ENCODE measurements around the gene RC3H2. TPM values are rescaled to one million over a fixed set of nuclear protein-coding genes. Genes with fewer than 3 reads are reported as not detected.

Gene RC3H2
- total and polyA plus RNA-seq, 2 of the 13 experiments (the other 11 are each of a cell fraction or from before 2014, with no cell fraction given): 21.0 to 36.4 TPM

DNA sequence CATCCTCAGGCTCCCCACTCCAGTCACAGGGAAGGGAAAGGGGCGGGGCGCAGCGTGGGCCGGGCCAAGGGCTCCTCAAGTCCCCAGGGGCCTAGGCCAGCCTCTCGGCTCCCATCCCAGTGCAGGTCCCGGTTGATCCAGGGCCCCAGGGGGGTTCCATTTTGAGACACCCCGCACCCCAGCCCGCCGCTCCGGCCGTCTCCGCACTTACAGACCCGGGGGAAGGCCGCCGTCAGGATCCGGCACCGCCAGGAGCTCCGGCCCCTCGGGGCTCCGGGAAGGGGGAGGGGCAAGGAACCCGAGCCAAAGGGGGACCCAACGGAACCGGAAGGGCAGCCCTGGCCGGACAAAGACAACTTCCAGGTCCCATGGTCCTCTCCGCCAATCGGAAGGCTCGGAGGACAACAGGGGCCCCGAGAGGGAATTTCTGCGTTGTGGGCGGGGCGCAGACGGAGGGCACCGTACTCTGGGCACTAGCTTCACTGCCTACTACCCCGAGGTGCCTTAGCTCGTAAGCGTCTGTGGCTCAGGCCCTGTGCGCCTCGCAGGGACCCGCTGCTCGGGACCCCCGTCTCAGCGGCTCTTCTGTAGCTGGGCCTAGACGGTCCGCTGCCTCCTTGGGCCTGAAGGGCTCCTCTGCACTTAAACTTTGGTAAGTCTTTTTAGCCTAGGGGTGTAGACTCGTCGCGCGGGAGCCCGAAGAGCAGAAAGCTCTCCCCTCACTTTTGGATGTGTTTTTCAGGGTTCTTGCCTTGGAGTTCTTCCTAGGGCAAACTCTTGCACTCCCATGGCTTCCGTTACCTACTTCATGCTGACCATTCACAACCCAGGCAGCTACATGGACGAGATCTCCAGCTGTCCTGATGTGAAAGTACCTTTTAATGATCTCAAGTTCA is 26.3 kb upstream of the RC3H2 start, which contains the start of gene ZBTB26 (continued):
- TF ChIP-seq TFDP1 (CRISPR knock-in tag; IDR thresholded peaks at IDR 0.05; ENCODE audit: borderline replicate concordance) (peak; percentile 44; the same call in 1 of the 2 replicates), ZNF781 (CRISPR knock-in tag; IDR thresholded peaks at IDR 0.05; ENCODE audit: borderline replicate concordance, not compliant biosample characterization) (no peak), ZSCAN9 (CRISPR knock-in tag; IDR thresholded peaks at IDR 0.05; ENCODE audit: borderline replicate concordance) (no peak), PCBP1 (IDR thresholded peaks at IDR 0.05; ENCODE audit: borderline replicate concordance, low read depth, low read length) (peak; percentile 96), MTA1 (CRISPR knock-in tag; IDR thresholded peaks at IDR 0.05; ENCODE audit: borderline replicate concordance) (peak; percentile 54; the same call in 1 of the 2 replicates), TSC22D2 (CRISPR knock-in tag; IDR thresholded peaks at IDR 0.05; ENCODE audit: borderline replicate concordance) (no peak), ZNF580 (CRISPR knock-in tag; IDR thresholded peaks at IDR 0.05; ENCODE audit: borderline replicate concordance, low read depth) (peak; percentile 81; the same call in 1 of the 2 replicates), PRDM15 (CRISPR knock-in tag; IDR thresholded peaks at IDR 0.05) (no peak), GPN1 (CRISPR knock-in tag; IDR thresholded peaks at IDR 0.05; ENCODE audit: borderline replicate concordance) (no peak), PAX8 (CRISPR knock-in tag; IDR thresholded peaks at IDR 0.05; ENCODE audit: borderline replicate concordance) (no peak), HDAC2 (CRISPR knock-in tag; IDR thresholded peaks at IDR 0.05) (peak; percentile 44; the same call in 1 of the 2 replicates), SIN3A (IDR thresholded peaks at IDR 0.05; ENCODE audit: borderline replicate concordance, low read depth, low read length) (peak; percentile 86), POLR2AphosphoS5 (IDR thresholded peaks at IDR 0.05; ENCODE audit: low read depth, low read length) (peak; percentile 89), SRY (CRISPR knock-in tag; IDR thresholded peaks at IDR 0.05) (peak; percentile 95), KLF11 (CRISPR knock-in tag; IDR thresholded peaks at IDR 0.05) (no peak), MED8 (CRISPR knock-in tag; IDR thresholded peaks at IDR 0.05; ENCODE audit: insufficient replicate concordance) (peak; percentile 74), U2AF1 (optimal IDR thresholded peaks at IDR 0.05; ENCODE audit: low read depth, low read length) (peak; percentile 47), ZNF790 (CRISPR knock-in tag; IDR thresholded peaks at IDR 0.05; ENCODE audit: borderline replicate concordance) (no peak), ZNF747 (CRISPR knock-in tag; IDR thresholded peaks at IDR 0.05; ENCODE audit: borderline replicate concordance) (no peak), MED1 (CRISPR knock-in tag; IDR thresholded peaks at IDR 0.05) (peak; percentile 60; the same call in 1 of the 2 replicates), ZNF839 (CRISPR knock-in tag; IDR thresholded peaks at IDR 0.05; ENCODE audit: borderline replicate concordance) (peak; percentile 82)
- TF ChIP-seq, protein P1, sequence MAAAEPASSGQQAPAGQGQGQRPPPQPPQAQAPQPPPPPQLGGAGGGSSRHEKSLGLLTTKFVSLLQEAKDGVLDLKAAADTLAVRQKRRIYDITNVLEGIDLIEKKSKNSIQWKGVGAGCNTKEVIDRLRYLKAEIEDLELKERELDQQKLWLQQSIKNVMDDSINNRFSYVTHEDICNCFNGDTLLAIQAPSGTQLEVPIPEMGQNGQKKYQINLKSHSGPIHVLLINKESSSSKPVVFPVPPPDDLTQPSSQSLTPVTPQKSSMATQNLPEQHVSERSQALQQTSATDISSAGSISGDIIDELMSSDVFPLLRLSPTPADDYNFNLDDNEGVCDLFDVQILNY (CRISPR knock-in tag; conservative IDR thresholded peaks at IDR 0.05): no peak
